ENCODE data around the gene KRT3.

- no peak for TF ChIP-seq CTCF (IDR thresholded peaks at IDR 0.05)
- TF ChIP-seq POLR2AphosphoS5 (IDR thresholded peaks at IDR 0.05; ENCODE audit: low read depth, low read length) = no peak
- no peak for TF ChIP-seq TCF7L2 (IDR thresholded peaks at IDR 0.05; ENCODE audit: low read depth, low read length)
- no peak for TF ChIP-seq SIN3A (IDR thresholded peaks at IDR 0.05; ENCODE audit: borderline replicate concordance, insufficient read depth, low read depth, low read length)
- no peak for TF ChIP-seq REST (IDR thresholded peaks at IDR 0.05; ENCODE audit: insufficient read depth in 1 of 2, low read depth in 2 of 2, low read length in 1 of 2)
Observed at GRCh38 chr12:52835271-52836041, 39.5 kb upstream of the KRT3 start.

All from Panc1 (cell line).